Muscle layer of colon (tissue), 2 donors: ENCODE data around the gene DCDC2.
A peak's percentile ranks its signal among the peaks of the same experiment; 100 is the strongest.
"Not testable (repeated sequence)": the region's sequence is repeated elsewhere in the genome, so short reads cannot be mapped to it uniquely, and the experiment has no call there.

ENCODE experiments used
- H3K27ac ChIP-seq: one replicate; pipeline ENCODE4 v1.7.0; 2013; ENCODE audit warnings: low read depth, mild to moderate bottlenecking, low read length, moderate library complexity
- H3K27me3 ChIP-seq, 2 donors: one replicate each; pipeline ENCODE4 v1.7.0; 2013; ENCODE audit warnings: low read length in 2 of 2, mild to moderate bottlenecking in 2 of 2; ENCODE audit not compliant: insufficient read depth in 2 of 2, control insufficient read depth in 1 of 2
- H3K36me3 ChIP-seq: one replicate; pipeline ENCODE4 v1.7.0; 2013; ENCODE audit warnings: mild to moderate bottlenecking, low read length; ENCODE audit not compliant: insufficient read depth
- H3K4me1 ChIP-seq: one replicate; pipeline ENCODE4 v1.7.0; 2013; ENCODE audit warnings: mild to moderate bottlenecking, low read length; ENCODE audit not compliant: insufficient read depth
- H3K4me3 ChIP-seq, 2 donors: one replicate each; pipeline ENCODE4 v1.7.0; 2013; ENCODE audit warnings: low read length in 2 of 2, low read depth in 1 of 2, mild to moderate bottlenecking in 1 of 2, moderate library complexity in 1 of 2
- H3K9ac ChIP-seq: one replicate; pipeline ENCODE4 v1.7.0; 2013; ENCODE audit warnings: low read length
- H3K9me3 ChIP-seq: one replicate; pipeline ENCODE4 v1.7.0; 2013; ENCODE audit warnings: mild to moderate bottlenecking, low read length
- donor health status: abdominal sarcoma.
- donor health status: Adenocarcinoma of cecum.

DCDC2 gene

DNA sequence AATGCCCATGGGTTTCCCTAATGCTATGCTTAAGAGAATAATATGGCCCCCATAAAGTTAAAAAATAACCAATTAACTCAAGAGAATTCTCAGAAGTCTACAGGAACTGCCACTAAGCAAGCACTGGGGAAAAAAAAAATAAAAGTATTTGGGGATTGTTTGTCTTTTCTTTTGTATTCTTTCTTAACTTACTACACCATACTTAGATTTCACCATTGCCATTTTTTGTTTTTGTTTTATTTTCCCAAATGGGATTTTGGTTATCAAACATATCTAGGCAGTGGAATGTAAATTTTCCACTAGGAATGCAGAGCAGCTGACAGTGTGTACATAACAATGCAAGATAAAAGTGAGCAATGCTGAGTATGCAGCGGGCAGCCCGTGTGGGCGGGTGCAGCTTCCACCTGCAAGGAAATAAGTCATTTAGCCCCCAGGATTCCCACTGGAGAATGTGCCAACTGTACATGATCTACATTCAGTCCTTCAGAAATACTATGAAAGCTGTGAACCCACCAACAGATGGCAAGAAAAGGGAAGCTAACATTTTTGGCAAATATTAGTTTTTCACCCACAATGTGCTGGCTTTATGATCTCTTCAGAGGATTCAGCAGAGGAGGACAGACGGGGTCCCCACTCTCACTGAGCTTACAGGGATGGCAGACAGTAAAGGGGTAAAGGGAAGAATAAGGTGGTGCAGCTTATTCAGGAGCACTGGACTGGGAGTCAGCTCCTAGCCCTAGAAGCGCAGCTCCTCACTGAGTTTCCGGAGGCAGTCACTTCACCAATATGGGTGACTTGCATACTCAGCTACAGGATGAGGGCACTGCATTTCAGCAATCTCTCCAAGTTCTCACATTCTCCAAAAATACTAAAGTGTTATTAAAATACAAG lies 44.4 kb downstream of the DCDC2 start:
- Histone ChIP-seq H3K27me3 (no peaks in the 10 kb centered on the region), H3K4me3 (no peak overlapping the region), H3K4me1 (no peaks in the 10 kb centered on the region), H3K9me3 (no peaks in the 10 kb centered on the region), H3K9ac (no peak overlapping the region), H3K36me3 (no peaks in the 10 kb centered on the region), H3K27ac (no peak overlapping the region)

DNA sequence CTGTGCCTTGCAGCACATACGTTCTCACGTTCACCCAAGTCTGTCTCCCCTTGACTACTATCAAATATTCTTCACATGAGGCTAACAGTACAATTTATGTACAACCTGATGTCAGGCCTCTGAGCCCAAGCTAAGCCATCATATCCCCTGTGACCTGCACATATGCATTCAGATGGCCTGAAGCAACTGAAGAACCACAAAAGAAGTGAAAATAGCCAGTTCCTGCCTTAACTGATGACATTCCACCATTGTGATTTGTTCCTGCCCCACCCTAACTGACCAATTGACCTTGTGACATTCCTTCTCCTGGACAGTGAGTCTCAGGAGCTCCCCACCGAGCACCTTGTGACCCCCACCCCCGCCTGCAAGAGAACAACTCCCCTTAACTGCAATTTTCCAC lies 46.1 kb downstream of the DCDC2 start:
- not testable (repeated sequence) for H3K27me3 ChIP-seq, H3K9me3 ChIP-seq, H3K27ac ChIP-seq, H3K36me3 ChIP-seq, H3K4me1 ChIP-seq, H3K9ac ChIP-seq, H3K4me3 ChIP-seq

GRCh38 chr6:24307881-24308280 lies 50.0 kb downstream of the DCDC2 start:
- Histone ChIP-seq H3K4me3 (no peak overlapping the region), H3K27ac (no peak overlapping the region), H3K36me3 (no peaks in the 10 kb centered on the region)

GRCh38 chr6:24306936-24307335 lies 50.9 kb downstream of the DCDC2 start:
- H3K4me3 ChIP-seq, result no peak overlapping the region
- H3K36me3 ChIP-seq, result no peaks in the 10 kb centered on the region
- no peaks in the 10 kb centered on the region for H3K9me3 ChIP-seq
- H3K9ac ChIP-seq, result no peak overlapping the region
- H3K4me1 ChIP-seq, result no peaks in the 10 kb centered on the region
- H3K27ac ChIP-seq, result no peak overlapping the region
- H3K27me3 ChIP-seq, result no peaks in the 10 kb centered on the region

More at GRCh38 chr6:24307881-24308280, 50.0 kb downstream of the DCDC2 start:
- Histone ChIP-seq H3K9me3 (no peaks in the 10 kb centered on the region), H3K4me1 (no peaks in the 10 kb centered on the region), H3K9ac (no peak overlapping the region), H3K27me3 (no peaks in the 10 kb centered on the region)

- no peaks in the 10 kb centered on the region for H3K27me3 ChIP-seq
- no peak overlapping the region for H3K4me3 ChIP-seq
These were observed 51.8 kb downstream of the DCDC2 start for GRCh38 chr6:24306038-24306437.

GRCh38 chr6:24296944-24297343 lies 60.9 kb downstream of the DCDC2 start:
- H3K9me3 ChIP-seq, result no peaks in the 10 kb centered on the region
- no peak overlapping the region for H3K27ac ChIP-seq
- H3K9ac ChIP-seq, result no peak overlapping the region
- H3K4me1 ChIP-seq, result no peaks in the 10 kb centered on the region
- H3K27me3 ChIP-seq, result no peaks in the 10 kb centered on the region
- no peaks in the 10 kb centered on the region for H3K36me3 ChIP-seq
- H3K4me3 ChIP-seq, result no peak overlapping the region

More at GRCh38 chr6:24306038-24306437, 51.8 kb downstream of the DCDC2 start:
- H3K4me1 ChIP-seq, result no peaks in the 10 kb centered on the region
- no peak overlapping the region for H3K9ac ChIP-seq
- no peak overlapping the region for H3K27ac ChIP-seq
- no peaks in the 10 kb centered on the region for H3K9me3 ChIP-seq
- no peaks in the 10 kb centered on the region for H3K36me3 ChIP-seq

DNA sequence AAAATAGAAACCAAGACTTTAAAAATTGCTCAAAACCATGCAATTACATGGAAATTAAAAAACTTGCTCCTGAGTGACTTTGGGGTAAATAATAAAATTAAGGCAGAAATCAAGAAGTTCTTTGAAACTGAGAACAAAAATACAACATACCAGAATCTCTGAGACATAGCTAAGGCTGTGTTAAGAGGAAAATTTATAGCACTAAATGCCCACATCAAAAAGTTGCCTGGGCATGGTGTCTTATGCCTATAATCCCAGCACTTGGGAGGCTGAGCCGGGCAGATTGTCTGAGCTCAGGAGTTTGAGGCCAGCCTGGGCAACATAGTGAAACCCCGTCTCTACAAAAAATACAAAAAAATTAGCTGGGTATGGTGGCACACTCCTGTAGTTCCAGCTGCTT lies 64.0 kb downstream of the DCDC2 start:
- not testable (repeated sequence) for H3K9ac ChIP-seq, H3K9me3 ChIP-seq, H3K4me1 ChIP-seq, H3K27me3 ChIP-seq, H3K27ac ChIP-seq, H3K36me3 ChIP-seq, H3K4me3 ChIP-seq

- H3K4me1 ChIP-seq, result peaks cover 8% of the 10 kb centered on the region
- H3K9ac ChIP-seq, result no peak overlapping the region
- no peak overlapping the region for H3K4me3 ChIP-seq
- H3K36me3 ChIP-seq, result no peaks in the 10 kb centered on the region
- no peaks in the 10 kb centered on the region for H3K9me3 ChIP-seq
- H3K27ac ChIP-seq, result no peak overlapping the region
- no peaks in the 10 kb centered on the region for H3K27me3 ChIP-seq
These were observed 70.6 kb downstream of the DCDC2 start for GRCh38 chr6:24287239-24287638.

DNA sequence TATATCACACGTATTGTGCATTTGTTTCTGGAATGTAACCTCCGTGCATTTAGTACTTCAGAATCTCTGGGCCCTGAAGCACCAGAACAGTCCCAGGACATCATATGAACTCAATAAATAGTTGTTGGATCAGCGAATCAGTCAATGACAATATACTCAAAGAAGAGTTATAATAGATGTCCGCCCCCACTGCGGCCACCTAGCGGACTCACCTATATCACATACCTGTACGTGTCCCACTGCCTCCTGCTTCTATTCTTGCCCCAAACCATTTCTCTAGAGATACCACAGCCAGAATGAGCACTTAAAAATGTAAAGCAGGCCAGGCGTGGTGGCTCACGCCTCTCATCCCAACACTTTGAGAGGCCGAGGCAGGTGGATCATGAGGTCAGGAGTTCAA lies 73.9 kb downstream of the DCDC2 start:
- H3K27ac ChIP-seq, result no peak overlapping the region
- H3K4me3 ChIP-seq, result no peak overlapping the region
- H3K4me1 ChIP-seq, result peaks cover 8% of the 10 kb centered on the region
- no peak overlapping the region for H3K9ac ChIP-seq
- H3K27me3 ChIP-seq, result no peaks in the 10 kb centered on the region
- no peaks in the 10 kb centered on the region for H3K36me3 ChIP-seq
- no peaks in the 10 kb centered on the region for H3K9me3 ChIP-seq

- Histone ChIP-seq H3K9me3 (no peaks in the 10 kb centered on the region), H3K4me1 (peaks cover 8% of the 10 kb centered on the region), H3K36me3 (no peaks in the 10 kb centered on the region), H3K27me3 (no peaks in the 10 kb centered on the region), H3K27ac (no peak overlapping the region), H3K4me3 (peak overlapping the region in 1 of 2 donors; percentile 10), H3K9ac (no peak overlapping the region)
These were observed 74.5 kb downstream of the DCDC2 start for GRCh38 chr6:24283043-24283985.

DNA sequence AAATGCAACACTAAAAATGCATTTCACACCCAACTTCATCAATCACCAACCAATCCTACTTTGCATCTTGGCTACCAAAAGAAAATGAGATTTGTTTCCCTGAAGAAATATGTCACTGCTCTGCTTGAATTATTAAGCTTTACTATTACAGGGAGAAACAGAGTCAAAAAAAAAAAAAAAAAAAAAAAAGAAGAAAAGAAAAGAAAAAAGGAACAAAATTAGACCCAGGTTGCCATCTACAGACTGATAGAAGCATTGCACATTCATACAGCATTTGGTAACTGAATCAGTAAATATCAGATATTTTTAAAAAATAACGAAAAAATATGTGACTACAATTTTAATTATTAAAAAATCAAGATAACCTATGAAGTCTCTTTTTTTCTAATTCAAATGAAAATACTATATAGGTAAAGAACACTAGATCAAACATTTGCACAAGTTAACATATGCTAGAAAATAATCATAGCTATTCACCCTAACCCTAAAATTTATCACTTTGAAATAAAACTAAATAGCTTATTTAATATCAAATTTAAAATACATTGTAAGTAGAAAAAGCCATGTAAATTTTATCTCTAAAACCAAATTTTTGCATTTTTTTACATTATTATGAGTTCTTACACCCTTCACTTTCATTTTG lies 83.3 kb downstream of the DCDC2 start:
- no peak overlapping the region for H3K4me3 ChIP-seq
- no peaks in the 10 kb centered on the region for H3K9me3 ChIP-seq
- no peak overlapping the region for H3K9ac ChIP-seq
- peaks cover 4% of the 10 kb centered on the region for H3K4me1 ChIP-seq
- no peaks in the 10 kb centered on the region for H3K27me3 ChIP-seq
- H3K27ac ChIP-seq, result no peak overlapping the region
- H3K36me3 ChIP-seq, result no peaks in the 10 kb centered on the region
